NCI-H526 treated with DMSO at 0.1 percent for 48 hours (cell line): Measurements from ENCODE around the gene SND1.

ENCODE experiments used
- DNase-seq: peaks from one replicate; lab custom pipeline; 2025; lab: John Stamatoyannopoulos, UW

SND1 gene

DNA sequence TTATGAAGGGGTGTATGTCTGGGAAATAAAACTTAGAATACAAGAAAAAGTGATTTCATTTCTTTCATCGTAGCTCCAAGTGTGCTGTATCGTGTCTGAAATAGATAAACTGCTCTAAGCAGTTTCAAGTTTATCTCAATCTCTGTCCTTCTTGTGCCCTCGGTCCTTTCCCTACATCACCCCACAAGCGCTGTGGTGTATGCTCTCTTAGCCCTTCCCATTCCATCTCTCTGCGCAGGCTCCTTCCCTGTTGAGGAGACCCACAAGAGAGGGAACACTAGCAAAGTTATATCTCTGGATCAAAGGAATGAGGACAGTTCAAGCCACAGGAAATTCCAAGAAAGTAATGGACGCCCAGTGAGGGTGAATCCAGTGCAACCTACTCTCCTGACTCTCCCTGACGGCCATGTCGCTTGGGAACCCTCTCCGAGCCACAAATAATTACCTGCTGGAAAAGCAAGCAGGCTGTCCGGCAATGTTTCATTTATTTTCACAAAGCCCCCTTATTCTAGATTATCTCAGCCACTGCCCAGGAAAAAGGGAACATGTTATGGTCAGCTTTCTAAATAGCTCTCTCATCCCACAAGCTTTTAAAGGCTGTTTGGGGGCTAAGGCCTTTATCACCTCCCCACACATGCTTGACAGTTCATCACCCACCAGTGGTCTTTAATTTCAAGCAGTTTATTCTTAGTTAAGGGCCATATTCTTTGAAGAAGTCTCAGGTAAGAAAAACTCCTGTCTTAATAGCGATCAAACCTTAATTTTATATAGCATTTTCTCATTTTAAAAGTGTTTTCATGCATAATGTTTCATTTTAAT, 344.5 kb downstream of the SND1 start:
- DNase-seq: no peak

DNA sequence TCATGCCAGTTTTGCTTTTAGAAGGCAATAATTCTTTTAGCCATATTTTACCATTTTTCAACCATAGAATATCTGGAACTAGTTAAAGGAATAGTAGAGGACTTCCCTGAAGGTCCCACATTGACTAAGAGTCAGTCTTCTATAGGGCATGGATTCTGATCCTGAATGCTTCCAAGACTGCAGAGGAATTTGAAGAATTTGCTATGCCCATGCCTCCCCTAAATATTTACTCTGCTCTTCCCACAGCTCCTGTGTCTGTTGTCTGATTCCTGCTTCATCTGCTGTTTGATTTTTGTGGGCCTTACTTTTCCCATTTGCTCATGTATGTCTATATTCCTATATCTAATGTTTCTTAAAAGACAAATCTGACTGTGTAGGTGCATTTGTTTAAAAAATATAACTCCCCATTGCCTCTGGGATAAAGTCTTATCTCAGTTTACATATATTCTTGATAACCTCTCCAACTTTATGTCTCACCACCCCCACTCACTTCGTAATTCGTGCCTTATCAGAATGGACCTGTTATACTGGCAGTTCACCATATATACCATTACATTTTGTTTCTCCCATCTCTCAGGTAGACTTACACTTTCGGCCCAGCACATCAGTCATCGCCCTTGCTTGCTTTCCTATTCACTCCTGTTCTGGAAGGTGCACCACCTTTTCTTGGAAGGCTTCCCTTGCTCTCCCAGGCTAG, 345.4 kb downstream of the SND1 start:
- no peak for DNase-seq

DNA sequence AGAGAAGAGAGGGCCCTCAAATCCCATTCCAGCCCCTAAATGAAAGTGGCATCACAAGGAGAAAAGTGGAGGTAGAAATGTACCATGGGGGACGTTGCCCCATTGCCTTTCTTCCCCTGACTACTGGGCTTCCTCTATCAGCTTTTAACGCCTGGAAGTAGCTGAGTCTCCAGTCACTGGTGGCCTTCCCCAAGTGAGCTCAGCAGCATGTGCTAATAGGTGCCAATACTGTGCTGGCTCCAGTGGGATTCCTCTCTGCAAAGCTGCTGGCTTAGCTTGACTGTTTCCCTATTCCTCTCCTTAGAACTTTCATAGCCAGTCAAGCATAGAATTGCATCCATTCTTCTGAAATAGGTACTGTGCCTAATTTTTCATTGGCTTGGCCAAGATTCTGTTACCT, 346.7 kb downstream of the SND1 start:
- DNase-seq: no peak

DNA sequence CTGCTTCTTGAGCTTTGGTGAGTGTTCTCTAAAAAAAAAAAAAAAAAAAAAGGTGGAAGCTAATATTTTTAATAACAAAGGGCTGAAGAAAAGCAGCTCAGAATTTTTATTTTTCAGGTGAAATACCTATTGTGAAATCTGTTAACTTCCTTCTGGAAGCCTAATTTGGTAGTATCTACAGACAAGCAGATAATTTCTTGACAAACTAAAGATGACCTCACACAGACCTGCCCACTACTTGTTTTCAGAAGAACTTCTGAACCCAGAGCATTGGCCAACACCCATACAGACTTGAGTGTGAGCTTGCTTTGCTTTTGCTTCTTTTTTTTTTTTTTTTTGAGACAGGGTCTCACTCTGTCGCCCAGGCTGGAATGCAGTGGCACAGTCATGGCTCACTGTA, 348.1 kb downstream of the SND1 start:
- no peak for DNase-seq

DNA sequence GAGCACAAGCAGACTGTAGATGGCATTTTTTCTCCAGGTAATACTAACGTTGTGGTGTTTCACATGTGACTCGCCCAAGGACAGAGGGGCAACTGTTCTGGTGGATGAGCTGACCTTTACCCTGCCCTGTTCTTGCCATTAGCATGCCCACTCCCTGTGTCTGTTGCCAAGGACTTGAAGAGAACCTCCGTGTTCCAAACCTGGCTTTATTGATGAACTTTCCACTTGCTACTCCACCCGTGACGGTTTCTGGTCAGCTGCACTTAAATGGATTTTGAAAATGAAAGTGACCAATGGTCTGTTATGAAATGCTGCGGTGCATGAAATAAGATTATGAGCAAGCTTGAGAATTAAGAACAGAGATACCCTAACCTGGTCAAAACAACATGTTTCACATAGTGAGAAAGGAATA, 348.9 kb downstream of the SND1 start:
- no peak for DNase-seq

DNA sequence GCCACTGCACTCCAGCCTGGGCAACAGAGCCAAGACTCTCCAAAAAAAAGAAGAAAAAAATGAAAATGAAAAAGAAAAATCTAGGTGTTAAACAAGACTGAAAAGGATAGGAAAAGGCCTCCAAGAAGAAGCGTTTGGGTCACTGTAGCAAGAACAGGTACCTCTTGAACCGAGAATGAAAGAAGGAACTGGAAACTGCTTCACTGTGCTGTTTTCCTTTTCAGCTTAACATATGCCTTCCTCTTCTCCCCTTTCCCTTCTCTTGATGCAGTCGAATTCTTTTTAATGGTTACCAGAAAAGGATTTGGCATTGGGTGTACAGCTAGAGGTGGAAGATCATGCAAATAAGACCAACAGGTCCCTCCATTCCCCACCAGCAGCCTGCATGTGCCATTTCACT, 351.2 kb downstream of the SND1 start:
- DNase-seq: no peak

DNA sequence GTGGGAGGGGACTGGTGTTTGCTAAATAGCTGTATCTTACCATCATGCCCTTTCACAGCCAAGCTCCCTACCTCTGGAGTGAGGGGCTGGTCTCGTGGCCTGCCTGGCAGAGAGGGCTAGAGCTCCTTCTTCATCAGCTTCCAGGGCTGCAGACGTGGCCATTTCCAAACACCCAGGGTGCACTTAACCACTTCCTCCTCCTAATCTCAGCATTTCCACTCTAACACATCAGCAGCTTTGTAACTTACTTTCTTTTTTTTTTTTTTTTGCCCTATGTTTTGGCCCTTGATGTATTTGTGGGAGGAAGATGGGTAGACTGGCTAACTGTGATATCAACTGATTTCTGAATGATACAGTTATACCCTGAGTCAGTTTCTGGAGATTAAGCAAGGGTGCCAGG, 351.8 kb downstream of the SND1 start:
- no peak for DNase-seq

DNA sequence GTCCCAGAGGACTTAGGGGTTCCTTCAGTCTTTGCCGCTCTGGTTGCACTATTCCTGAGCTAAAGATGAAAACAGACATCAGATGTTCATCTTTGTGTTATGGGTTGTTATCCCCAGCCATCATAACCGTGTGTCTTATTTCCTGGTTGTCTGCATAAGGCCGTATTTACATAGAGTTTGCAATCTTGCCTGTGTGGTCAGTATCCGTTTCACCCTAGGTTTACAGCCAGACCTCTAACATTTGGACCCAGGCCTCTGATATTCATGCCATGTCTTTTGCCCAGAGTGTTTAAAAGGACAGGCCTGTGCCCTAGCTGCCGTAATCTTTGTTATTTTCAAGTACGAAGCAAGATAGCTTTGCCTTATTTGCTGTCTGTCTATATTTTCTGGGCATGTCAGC, 352.6 kb downstream of the SND1 start:
- DNase-seq: no peak

DNA sequence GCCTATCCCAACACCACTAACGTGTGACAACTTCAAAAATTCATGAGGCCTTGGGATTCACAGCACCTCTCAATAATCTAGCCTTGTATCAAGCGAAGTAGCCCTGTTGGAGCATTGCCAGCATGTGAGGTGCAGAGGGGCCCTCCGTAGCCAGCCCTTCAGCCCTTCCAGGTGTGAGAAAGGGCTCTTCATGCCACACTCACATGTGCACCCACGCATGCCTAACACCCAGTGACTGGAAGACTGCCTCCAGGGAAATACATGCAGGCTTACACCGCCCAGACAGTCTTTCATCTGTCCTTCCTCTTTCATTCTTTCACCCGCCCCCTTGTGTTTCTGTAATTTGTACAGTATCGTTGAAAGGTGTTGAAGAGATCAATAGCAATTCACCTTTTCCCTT, 353.1 kb downstream of the SND1 start:
- DNase-seq: peak; percentile 25

DNA sequence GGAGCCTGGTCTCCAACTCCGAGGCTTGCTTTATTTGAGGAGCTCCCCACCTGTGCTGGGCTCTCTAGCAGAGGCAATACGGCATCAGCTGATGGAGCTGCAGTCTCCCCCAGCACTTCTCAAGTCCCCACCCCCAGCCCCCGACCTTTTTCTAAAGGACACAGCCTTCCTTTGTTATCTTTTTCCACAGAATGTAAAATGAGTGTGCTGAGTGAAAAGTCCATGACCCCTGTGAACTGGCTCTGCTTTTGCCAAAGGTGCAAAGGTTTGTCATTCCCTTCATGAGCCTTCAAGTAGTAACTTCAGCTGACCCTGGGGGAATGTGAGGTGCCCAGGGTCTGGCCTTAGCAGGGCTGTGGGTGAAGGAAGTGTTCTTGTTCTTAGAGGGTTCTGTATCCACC, 353.8 kb downstream of the SND1 start:
- DNase-seq: no peak

DNA sequence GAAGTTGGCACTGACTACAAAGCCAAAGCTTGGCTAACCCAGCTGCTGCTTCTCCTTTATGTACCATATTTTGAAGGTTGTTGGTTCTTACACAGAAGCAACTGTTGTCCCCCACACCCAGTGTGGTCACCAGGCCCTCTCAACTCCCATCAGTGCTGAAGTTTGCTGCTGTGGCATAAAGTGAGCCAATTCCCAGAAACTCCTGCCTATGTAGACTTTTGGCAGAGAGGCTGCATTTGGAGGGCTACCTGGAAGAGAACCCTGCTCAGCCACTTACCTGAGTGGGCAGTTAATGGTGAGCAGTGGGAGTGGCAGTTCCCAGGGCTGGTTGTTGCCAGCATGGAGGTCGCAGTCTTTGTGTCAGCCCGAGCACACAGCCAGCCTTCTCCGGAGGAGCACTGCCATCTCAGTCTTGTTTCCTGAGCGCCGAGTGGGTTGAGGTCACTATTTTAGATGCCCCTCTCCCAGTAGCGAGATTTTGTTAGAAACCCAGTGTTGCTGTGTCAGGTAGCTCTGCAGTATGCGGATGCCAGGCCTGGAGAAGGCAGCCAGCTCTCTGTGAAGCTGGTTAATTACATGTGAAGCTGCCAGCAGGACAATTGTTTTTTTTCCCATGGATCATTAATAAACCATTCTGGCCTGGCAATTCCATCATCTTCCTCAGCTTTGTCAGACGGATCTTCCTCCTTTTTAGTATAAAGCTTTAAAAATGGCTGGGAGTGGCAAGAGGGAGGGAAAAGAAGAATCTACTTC, 354.7 kb downstream of the SND1 start:
- no peak for DNase-seq

DNA sequence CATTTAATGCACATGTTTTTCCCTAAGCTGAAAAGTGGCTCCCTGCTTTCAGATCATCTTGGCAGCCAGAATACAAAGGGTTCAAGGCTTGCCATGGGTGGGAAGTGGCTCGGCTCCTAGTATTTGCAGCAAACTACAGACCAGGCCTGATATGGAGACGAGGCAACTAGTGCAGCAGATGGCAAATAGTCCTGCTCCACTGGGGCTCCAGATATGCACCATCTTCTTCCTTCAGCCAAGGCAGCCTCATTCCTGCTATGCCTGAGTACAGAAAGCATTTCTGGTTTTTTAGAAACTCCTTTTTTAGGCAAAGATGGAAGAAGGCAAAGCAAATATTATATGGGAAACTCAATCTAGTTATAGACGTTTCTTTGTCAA, 355.3 kb downstream of the SND1 start:
- no peak for DNase-seq

DNA sequence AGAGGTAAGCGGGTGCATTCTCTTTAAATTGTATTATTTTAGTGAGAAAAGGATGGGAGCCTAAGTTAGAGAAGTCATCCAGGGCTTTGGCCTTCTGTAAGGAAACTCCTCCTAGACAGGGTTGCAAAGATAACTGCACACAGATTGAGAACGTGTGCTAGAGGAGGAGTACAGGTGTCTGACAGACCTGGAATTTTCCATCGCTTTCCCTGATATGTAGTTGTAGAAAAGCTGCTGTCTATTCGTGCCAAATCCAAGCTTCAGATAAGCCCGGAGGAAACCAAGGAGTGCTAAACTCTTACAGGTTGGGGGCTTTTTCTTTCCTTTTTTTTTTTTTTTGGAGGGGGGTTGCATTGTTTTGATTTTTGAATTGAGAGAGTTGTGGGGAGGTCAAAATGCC, 356.1 kb downstream of the SND1 start:
- DNase-seq: no peak

DNA sequence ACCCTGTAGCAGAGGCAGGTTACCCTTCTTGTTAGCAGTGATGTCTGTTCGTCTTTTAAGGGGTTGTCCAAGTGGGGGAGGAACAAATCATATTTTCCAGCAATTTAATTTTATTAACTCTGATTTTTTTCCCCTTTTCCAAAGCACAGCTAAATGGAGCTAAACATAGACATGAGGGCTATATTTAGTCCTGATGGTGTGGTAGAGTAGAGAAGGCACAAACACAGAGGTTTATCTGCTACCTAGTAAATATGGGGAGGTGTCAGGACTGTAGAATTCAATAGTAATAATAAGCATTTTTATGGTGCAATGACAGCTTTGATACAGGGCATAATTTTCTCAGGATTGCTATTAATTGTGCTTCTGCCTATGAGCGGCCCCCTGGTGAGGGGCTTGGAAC, 356.8 kb downstream of the SND1 start:
- no peak for DNase-seq

DNA sequence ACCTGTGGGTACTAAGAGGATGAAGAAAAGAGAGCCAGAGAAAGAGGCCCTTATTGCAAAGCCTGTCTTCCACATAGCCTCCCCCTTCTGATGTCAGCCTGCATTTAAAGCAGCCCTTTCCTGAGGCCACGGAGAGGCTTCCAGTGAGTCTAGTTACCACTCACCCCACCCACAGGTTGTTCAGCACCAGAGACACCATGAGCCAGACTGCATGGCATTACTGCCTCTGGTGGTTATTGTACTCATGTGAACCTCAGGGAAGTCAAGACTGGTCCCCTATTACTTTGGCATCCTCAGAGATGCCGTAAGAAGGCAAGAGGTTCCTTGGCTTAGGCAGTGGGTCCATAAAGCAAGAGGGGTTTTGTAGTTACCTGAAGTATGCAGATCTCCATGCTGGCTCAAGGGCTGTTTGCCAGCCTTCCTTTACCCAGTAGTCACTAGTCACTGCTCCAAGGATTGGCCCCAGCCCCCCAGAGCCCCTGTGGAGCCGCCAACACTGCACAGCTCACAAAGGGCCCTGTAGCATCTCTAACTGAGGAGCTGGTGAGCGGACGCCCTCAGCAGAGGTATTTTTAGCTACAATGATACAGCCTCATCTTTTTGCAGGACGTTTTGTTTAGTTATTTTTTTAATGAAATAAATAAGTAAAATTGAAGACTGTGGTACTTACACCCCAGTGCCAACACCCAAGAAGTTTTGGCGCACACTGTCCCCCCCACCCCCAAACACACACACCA, 358.6 kb downstream of the SND1 start:
- DNase-seq: no peak

DNA sequence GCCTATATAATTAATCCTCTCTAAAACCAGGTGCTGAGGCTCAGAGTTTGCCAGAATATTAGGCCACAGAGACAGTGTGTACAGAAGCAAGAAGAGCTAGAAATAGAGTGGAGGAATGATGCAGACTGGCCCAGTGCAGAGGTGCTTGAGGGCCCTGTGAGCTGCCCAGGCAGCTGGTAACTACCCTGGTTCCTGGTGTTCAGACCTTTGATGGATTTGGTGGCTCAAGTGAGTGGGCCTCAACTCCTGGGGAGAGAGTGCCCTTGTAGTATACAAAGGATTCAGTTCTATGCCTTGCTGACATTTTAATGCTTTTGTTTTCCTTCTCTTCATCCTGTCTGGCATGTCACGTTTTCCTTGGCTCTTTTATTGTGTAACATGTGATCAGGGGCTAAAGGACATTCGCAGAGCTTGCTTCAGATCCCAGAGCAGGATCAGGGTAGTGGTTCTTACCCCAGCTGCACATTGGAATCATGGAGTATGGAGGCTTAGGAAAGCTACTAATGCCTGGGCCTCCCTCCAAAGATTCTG, 359.2 kb downstream of the SND1 start:
- DNase-seq: no peak

DNA sequence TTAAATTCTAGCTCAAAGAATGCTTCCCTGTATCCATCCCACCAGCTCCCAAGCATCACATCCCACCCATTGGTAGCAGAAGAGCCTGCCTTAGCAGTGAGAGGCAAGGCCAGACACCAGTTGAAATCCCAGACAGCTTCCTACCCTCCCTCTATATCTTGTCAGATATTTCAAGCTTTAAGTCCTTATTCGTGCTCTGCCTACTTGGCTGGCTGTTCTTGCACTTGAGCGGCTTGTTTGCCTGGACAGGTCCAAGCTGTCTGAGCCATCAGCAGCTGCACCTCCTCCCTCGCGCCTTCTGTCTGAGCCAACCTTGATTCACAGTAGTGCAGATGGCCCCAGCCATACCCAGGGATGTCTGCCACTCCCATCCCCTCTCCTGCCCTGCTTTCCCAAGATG, 362.8 kb downstream of the SND1 start:
- no peak for DNase-seq

DNA sequence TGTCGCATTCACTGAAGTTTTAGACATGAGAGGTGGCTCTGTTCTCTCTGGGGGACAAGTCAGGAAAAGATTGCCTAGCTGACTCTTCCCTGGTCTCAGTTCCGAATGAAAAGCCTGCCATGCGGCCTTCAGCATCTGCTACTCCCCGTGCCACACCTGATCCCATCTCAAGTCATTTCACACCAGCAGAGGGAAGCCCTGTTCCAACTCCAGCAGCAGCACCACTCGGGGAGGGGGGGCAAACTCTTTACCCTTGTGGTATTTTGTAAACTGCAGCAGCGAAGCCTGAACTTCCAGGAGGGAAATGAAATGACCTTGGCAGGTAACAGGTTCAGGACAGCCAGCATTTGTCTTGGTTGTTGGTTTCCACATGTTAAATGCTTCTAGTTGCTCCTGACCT, 365.5 kb downstream of the SND1 start:
- no peak for DNase-seq

DNA sequence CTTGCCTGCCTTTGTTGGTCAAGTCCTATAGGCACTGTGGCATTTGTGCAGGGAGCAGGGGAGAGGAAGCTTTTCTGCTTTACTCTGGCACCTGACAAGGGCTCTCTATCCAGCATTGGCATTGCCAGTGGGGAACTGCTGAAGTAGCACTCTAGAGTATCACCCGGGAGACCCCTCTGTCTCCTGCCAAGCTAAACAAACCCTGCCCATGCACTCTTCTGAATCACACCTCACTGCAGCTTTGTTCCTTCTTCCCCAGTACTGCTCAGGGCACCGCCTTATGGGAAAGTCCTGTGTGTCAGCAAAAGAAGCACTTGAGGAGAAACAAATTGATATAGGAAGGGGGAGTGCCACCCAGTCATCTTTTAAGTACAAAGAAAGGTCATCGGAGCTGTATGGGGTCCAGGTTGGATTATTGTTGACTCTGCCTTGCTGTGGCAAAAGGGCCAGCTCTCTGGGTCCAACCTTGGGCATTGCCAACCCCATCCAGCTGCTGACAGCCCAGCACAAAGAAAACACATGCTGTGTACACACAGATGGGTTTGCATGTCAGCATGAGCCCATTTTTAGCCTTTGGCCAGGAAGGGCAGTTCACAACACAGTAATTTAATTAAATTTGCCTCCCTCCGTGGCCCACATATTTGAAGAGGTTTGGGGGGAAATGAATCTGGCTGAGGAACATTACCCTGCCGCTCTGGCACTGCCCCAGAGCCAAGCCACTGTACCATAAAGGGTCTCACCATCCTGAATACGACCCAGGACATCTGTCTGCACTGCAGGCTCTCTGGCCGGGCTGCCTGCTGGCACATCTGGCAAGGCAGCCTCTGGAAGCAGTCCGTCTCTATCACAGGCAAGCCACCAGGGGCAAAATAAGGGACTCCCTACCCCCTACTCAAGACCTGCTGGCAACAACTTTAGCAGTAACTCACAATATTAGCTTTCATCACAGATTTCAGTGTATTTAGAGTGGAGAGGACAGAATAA, 366.2 kb downstream of the SND1 start:
- DNase-seq: no peak

DNA sequence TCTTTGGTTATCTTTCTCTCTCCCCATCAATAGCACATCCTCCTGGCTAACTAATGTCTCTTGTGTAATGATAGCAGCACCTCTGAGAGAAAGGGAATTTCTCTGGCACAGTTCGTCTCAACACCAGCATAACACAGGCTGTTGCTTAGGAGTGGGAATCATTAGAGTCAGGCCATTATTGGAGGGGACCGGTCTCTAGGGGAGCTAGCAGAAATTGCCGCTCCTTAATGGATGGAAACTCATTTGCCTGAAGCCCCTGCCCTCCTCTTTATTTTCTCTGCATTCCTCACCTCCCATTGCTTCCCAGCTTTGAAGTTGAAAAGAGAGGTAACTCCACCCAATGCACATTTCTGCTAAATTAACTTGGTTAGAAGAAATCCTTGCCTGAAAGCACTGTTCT, 367.3 kb downstream of the SND1 start:
- DNase-seq: no peak

DNA sequence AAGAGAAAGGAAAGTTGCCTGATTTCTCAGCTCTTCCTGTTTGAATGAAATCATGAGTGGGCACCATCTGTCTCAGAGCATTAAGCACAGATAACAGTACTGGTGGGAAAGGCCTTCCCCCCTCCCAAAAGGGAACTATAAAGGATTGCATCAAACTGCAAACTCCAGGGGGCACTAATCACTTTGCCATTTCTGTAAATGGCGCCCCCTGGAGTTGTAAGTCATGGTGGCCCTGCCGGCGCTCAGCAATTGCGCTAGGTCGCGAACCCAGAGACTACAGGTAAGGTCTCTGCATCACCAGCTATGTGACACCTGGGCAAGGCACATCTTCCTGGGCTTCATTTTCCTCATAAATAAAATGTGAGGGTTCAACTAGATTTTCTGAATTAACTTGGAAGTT, 368.2 kb downstream of the SND1 start:
- DNase-seq: no peak
